Activated CD8-positive, alpha-beta T cell treated with anti-CD3 and anti-CD28 coated beads for 36 hours (primary cell): ENCODE data around the gene TRAPPC13. TPM values are rescaled to one million over a fixed set of nuclear protein-coding genes. Genes with fewer than 3 reads are reported as not detected.
"Not testable (repeated sequence)": the region's sequence is repeated elsewhere in the genome, so short reads cannot be mapped to it uniquely, and the experiment has no call there.

Experiments used
- ATAC-seq: fragments of 200-7000 bp; cut with Tn5 transposase; one replicate; pipeline ENCODE4 v1.10.0; 2021; ENCODE audit warnings: mild to moderate bottlenecking, moderate library complexity
- CTCF ChIA-PET: fragments of 350-600 bp; sonication (Branson Sonifier 250); formaldehyde crosslinking; loops from one replicate; lab custom pipeline; 2021; ENCODE audit warnings: antibody characterized with exemption; lab: Charles Lee
- POLR2A ChIA-PET: fragments of 350-600 bp; sonication (Branson Sonifier 250); formaldehyde crosslinking; loops from one replicate; lab custom pipeline; 2021; ENCODE audit warnings: antibody characterized with exemption; lab: Charles Lee
- DNase-seq: peaks from one replicate; pipeline ENCODE4 v3.0.0-alpha.2; 2020
- H3K27ac Mint-ChIP-seq: one replicate; pipeline ENCODE4 v1.8.0; 2021; ENCODE audit warnings: mild to moderate bottlenecking, mixed read lengths
- H3K27me3 Mint-ChIP-seq: one replicate; pipeline ENCODE4 v1.8.0; 2021; ENCODE audit warnings: mixed read lengths
- H3K36me3 Mint-ChIP-seq: one replicate; pipeline ENCODE4 v1.8.0; 2021; ENCODE audit warnings: low read depth, mixed read lengths
- H3K4me1 Mint-ChIP-seq: one replicate; pipeline ENCODE4 v1.8.0; 2021; ENCODE audit warnings: low read depth, mixed read lengths
- H3K4me3 Mint-ChIP-seq: one replicate; pipeline ENCODE4 v1.8.0; 2021; ENCODE audit warnings: mild to moderate bottlenecking, moderate library complexity, mixed read lengths
- H3K9me3 Mint-ChIP-seq: one replicate; pipeline ENCODE4 v1.8.0; 2021; ENCODE audit warnings: mixed read lengths
- intact Hi-C: fragments of 100-400 bp; cut with micrococcal nuclease; formaldehyde crosslinking; loops from one replicate; pipeline ENCODE4 v1.10.0; 2022
- total RNA-seq, 2 experiments: library from RNA; stranded (reverse); gene quantifications; one replicate each; pipeline ENCODE4 v1.2.3, GENCODE V29; 2021
- TF ChIP-seq, protein P1 (sequence below): fragments of 200-600 bp; IDR thresholded peaks from one replicate; pipeline ENCODE4 v1.8.0; 2022; ENCODE audit warnings: antibody characterized with exemption, mild to moderate bottlenecking

The TRAPPC13 gene
- total RNA-seq, 2 experiments from 2014 or later: 18.0 to 22.1 TPM

DNA sequence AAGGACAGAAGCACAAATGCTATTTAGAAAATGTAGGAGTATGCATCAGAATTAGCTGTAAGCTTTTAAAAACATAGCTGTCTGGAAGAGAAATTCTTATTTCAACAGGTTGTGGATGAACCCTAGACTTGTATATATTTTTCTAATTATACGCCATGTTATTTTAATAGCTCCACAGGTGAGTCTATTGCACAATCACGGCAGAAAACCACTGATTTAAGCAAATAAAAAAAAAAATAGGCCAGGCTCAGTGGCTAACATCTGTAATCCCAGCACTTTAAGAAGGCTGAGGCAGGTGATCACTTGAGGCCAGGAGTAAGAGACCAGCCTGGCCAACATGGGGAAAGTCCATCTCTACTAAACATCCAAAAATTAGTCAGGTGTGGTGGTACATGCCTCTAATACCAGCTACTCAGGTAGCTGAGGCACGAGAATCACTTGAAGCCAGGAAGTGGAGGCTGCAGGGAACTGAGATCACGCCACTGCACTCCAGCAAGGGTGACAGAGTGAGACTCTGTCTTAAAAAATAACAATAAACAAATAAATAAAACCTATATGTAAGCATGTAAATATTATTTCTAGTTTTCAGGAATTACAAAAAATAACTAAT, 12.4 kb upstream of the TRAPPC13 start:
- DNase-seq (no peak), ATAC-seq (no peak)
- Mint-ChIP-seq H3K36me3 (peaks cover 21% of the 10 kb centered on the region), H3K9me3 (no peaks in the 10 kb centered on the region), H3K4me3 (no peak overlapping the region), H3K4me1 (no peaks in the 10 kb centered on the region), H3K27ac (no peak overlapping the region), H3K27me3 (no peaks in the 10 kb centered on the region)
- ChIA-PET CTCF (no interaction called here), POLR2A (interaction anchor here (2.9 kb wide), 1 partner anchor 11 kb away, joined by 11 read pairs; the partner anchor contains the start of gene TRIM23)
- intact Hi-C loops: no loop called here
- TF ChIP-seq, protein P1, sequence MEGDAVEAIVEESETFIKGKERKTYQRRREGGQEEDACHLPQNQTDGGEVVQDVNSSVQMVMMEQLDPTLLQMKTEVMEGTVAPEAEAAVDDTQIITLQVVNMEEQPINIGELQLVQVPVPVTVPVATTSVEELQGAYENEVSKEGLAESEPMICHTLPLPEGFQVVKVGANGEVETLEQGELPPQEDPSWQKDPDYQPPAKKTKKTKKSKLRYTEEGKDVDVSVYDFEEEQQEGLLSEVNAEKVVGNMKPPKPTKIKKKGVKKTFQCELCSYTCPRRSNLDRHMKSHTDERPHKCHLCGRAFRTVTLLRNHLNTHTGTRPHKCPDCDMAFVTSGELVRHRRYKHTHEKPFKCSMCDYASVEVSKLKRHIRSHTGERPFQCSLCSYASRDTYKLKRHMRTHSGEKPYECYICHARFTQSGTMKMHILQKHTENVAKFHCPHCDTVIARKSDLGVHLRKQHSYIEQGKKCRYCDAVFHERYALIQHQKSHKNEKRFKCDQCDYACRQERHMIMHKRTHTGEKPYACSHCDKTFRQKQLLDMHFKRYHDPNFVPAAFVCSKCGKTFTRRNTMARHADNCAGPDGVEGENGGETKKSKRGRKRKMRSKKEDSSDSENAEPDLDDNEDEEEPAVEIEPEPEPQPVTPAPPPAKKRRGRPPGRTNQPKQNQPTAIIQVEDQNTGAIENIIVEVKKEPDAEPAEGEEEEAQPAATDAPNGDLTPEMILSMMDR: no peak

DNA sequence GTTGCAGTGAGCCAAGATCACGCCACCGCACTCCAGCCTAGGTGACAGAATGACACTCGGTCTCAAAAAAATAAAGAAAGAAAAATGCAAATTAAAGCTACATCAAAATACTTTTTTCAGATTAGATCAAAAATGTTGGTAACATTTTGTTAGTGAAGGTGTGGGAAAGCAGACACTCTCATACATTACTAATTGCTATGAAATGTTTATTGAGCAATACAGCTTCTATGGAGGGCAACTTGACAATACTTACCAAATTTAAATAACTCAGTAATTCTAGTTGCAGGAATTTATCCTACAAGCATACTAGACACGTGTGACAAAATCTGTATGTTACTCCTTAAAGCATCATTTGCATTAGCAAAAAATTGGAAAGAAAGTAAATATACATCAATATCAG, 4.8 kb upstream of the TRAPPC13 start:
- H3K4me3 Mint-ChIP-seq: no peak overlapping the region
- ChIA-PET CTCF (no interaction called here), POLR2A (interaction anchor here (2.3 kb wide), 1 partner anchor 57 kb away, joined by 4 read pairs; the partner anchor contains the start of genes CENPK and PPWD1)
- DNase-seq (no peak), ATAC-seq (no peak)
- intact Hi-C loops: loop anchor here (5.0 to 10.0 kb wide), 2 partner anchors 58 to 525 kb away; partner anchors contain the start of genes CENPK, PPWD1 and SREK1
- no peak overlapping the region for H3K27ac Mint-ChIP-seq
- H3K36me3 Mint-ChIP-seq: peaks cover 3% of the 10 kb centered on the region
- peaks cover 29% of the 10 kb centered on the region for H3K4me1 Mint-ChIP-seq
- TF ChIP-seq, protein P1: no peak
- H3K27me3 Mint-ChIP-seq: no peaks in the 10 kb centered on the region
- no peaks in the 10 kb centered on the region for H3K9me3 Mint-ChIP-seq

DNA sequence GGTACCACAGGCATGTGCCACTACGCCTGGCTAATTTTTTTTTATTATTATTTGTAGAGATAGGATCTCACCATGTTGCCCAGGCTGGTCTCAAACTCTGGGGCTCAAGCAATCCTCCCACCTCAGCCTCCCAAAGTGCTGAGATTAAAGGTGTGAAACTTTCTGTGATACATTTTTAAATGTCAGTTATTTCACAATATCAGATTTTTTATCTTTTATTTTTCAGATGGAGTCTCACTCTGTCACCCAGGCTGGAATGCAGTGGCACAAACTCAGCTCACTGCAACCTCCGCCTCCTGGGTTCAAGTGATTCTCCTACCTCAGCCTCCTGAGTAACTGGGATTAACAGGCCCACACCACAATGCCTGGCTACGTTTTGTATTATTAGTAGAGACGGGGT, 2.9 kb upstream of the TRAPPC13 start:
- H3K27ac Mint-ChIP-seq, H3K36me3 Mint-ChIP-seq, POLR2A ChIA-PET, H3K9me3 Mint-ChIP-seq, DNase-seq, CTCF ChIA-PET, ATAC-seq, H3K27me3 Mint-ChIP-seq: not testable (repeated sequence)
- Mint-ChIP-seq H3K4me1 (peaks cover 36% of the 10 kb centered on the region), H3K4me3 (peak overlapping the region; percentile 100)
- intact Hi-C loops: loop anchor here (5.0 to 10.0 kb wide), 2 partner anchors 60 to 523 kb away; partner anchors contain the start of genes CENPK, PPWD1 and SREK1

DNA sequence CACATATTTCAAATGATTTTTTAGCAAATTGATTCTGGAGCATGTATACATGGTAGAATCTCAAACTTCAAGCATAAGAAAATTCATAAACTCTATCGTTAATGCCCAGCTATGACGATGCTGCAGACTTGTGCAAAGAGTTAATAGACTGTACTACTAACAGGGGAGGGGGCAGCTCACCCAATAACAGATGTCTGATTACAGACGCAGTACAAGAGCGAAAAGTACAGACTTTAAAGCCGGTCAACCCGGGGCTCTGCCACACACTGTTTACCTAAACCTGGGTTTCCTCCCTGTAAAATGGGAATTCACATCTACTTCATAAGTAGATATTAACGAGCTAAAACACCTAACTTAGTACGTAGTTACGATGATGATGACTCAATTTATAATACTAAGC, 1.3 kb upstream of the TRAPPC13 start:
- DNase-seq (no peak), ATAC-seq (no peak)
- H3K36me3 Mint-ChIP-seq: peaks cover 5% of the 10 kb centered on the region
- peak overlapping the region; percentile 100 for H3K4me3 Mint-ChIP-seq
- intact Hi-C loops: loop anchor here (5.0 to 10.0 kb wide), 2 partner anchors 61 to 521 kb away; partner anchors contain the start of genes CENPK, PPWD1 and SREK1
- ChIA-PET CTCF (interaction anchor here (0.9 to 1.2 kb wide), 2 partner anchors 28 to 61 kb away, joined by 3 read pairs; partner anchors contain the start of gene CENPK), POLR2A (interaction anchor here (0.6 to 3.3 kb wide), 6 partner anchors 11 to 97 kb away, joined by 3 to 22 read pairs (median 4); partner anchors contain the start of genes CENPK and PPWD1)
- peaks cover 43% of the 10 kb centered on the region for H3K4me1 Mint-ChIP-seq
- H3K9me3 Mint-ChIP-seq: no peaks in the 10 kb centered on the region
- no peaks in the 10 kb centered on the region for H3K27me3 Mint-ChIP-seq
- H3K27ac Mint-ChIP-seq: peak overlapping the region; percentile 99
- TF ChIP-seq, protein P1: no peak

DNA sequence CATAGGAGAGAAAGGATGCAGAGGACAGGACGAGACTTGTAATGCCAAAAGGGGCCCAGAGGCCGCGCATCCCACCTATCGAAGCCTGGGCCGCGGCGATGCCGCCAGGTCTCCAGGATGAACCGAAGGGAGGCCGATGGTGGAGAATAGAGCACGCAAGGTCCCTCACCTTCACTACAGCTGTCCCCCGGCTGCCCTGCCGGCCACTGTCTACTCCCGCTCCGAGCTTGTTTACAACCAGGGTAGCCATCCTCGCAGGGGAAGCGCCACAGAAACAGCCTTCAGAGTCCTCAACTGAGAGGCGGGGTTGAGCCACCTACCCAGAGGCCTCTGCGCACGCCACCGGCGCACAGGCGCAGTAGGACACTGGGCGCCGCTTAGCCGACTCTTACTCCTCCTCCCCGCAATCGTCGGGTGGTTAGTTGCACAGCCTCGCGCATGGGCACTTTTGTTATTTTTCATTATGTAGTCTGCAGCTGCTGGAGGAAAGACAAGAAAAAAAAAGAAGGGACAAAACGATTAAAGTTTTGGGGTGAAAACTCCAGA, 729 bp upstream of the TRAPPC13 start, which contains the start of gene TRIM23:
TRIM23 (minus strand) TSS at position 309 of the 546 bp plus-strand sequence; CDS start at position 250, 59 bp downstream.
- H3K4me3 Mint-ChIP-seq: peak within 1 kb of the TSS; percentile 100
- peaks cover 39% of the 10 kb centered on the region for H3K4me1 Mint-ChIP-seq
- peak; percentile 94 for DNase-seq
- H3K27ac Mint-ChIP-seq: peak within 1 kb of the TSS; percentile 99
- ChIA-PET CTCF (interaction anchor here (0.9 to 1.2 kb wide), 2 partner anchors 27 to 62 kb away, joined by 3 read pairs; partner anchors contain the start of gene CENPK), POLR2A (interaction anchor here (0.6 to 3.3 kb wide), 5 partner anchors 12 to 97 kb away, joined by 3 to 22 read pairs (median 6); partner anchors contain the start of genes CENPK and PPWD1)
- peak; percentile 97 for ATAC-seq
- intact Hi-C loops: loop anchor here (5.0 to 10.0 kb wide), 2 partner anchors 62 to 521 kb away; partner anchors contain the start of genes CENPK, PPWD1 and SREK1
- TF ChIP-seq, protein P1: no peak
- H3K27me3 Mint-ChIP-seq: no peaks in the 10 kb centered on the region
- no peaks in the 10 kb centered on the region for H3K9me3 Mint-ChIP-seq
- peaks cover 5% of the 10 kb centered on the region for H3K36me3 Mint-ChIP-seq
